HG03280 (cell line): Measurements from ENCODE around the gene TCF15.
"Not testable (repeated sequence)": the region's sequence is repeated elsewhere in the genome, so short reads cannot be mapped to it uniquely, and the experiment has no call there.

Experiments used
- ATAC-seq: cut with Tn5 transposase; IDR thresholded peaks from one replicate; pipeline ENCODE4 v1.9.1; 2021; ENCODE audit warnings: mild to moderate bottlenecking, moderate library complexity; ENCODE audit not compliant: unreplicated experiment

Gene TCF15

GRCh38 chr20:642398-643174 lies 32.5 kb upstream of the TCF15 start:
- ATAC-seq: no peak

GRCh38 chr20:642013-642397 lies 31.9 kb upstream of the TCF15 start:
- ATAC-seq: not testable (repeated sequence)

GRCh38 chr20:641516-641875 lies 31.4 kb upstream of the TCF15 start:
- ATAC-seq: no peak

DNA sequence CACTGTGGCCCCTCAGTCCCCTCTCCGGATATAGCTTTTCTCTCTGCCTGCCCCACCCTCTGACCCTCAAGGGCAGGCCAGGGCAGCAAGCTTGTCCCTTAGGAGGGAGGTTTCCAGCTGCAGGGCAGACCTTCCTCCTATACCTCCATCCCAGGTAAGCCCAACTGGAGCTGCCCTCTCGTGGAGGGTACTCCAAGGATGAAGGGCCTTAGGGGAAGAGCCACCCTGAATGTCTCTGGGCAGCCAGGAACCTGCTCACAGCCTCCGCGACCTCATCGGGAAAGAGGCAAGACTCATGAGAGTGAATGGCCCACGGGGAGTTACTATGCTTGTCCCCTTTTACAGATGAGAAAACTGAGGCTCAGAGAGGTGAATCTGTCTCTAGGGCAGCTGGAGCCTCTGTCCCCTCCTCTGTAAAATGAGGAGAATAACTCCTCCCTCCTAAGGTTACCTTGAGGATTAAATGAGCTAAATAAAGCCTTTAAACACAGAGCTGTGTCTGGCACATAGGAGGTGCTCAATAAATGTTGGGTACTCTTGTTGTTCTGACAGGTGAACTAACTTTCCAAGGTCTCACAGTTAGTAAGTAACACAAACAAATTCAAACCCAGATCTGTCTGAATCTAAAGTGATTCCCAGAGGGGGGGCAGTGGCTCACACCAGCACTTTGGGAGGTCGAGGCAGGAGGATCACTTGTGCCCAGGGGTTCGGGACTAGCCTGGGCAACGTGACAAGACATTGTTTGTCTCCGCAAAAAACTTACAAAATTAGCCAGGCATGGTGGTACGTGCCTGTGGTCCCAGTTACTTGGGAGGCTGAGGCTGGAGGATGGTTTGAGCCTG lies 30.8 kb upstream of the TCF15 start:
- ATAC-seq: no peak

- ATAC-seq: no peak
Measured at GRCh38 chr20:638579-638978, 28.5 kb upstream of the TCF15 start.

DNA sequence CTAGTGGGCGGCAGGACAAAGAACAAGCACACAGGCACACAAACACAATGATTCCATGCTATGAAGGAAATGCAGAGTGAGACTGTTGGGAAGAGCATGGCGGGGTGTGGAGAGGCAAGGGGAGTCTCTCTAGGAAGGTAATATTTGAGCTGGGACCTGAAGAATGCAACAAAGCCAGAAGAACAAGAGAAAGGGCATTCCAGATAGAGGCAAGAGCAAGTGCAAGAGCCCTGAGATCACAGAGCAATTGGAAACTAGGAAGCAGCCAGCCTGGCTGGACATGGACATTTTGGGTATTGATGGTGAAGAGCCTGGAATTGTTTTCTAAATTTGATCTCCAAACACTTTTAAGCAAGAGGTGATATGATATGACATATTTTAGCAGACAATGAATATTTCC lies 27.4 kb upstream of the TCF15 start:
- ATAC-seq: no peak

- no peak for ATAC-seq
Measured at GRCh38 chr20:635893-636338, 25.8 kb upstream of the TCF15 start.

- ATAC-seq: no peak
Measured at GRCh38 chr20:635028-635892, 25.2 kb upstream of the TCF15 start.

DNA sequence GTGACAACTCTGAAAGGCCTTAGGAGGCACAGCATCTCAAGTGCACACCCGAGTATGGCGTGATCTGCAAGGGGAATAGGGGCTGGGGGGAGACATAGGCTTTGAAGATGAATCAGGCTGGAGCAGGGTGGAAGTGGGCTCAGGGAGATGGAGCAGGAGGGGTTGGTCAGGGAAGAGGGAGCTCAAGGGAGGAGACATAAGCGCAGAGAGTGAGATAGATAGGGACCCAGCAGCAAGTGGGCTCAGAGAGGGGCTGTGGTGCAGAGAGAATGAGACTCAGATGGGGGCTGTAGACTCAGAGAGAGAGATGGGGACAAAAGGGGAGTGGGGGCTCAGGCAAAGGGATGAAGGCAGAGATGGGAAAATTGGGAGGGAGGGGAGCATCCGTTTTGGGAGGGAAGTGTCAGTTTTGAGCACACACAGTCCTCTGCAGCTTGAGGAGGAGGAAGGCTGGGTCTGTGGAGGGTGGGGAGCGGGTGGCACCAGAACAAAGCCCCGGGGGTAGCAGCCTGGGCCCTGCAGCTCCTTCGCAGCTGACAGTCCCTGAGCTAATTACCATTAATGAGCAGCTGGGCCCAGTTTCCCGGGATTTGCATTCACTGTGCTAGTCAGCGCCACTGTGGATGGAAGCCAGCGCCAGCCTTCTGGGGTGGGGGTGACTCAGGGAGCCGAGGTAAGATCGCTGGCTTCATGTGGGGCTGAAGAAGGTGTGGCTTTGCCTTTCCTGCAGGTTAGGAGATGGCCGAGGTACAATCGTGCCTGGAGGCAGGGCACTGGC lies 24.2 kb upstream of the TCF15 start:
- no peak for ATAC-seq

GRCh38 chr20:631101-631500 lies 21.0 kb upstream of the TCF15 start:
- ATAC-seq: no peak

GRCh38 chr20:626579-626978 lies 16.5 kb upstream of the TCF15 start:
- ATAC-seq: no peak

- ATAC-seq: no peak
Measured at GRCh38 chr20:625360-625932, 15.3 kb upstream of the TCF15 start.

GRCh38 chr20:623704-624103 lies 13.6 kb upstream of the TCF15 start:
- no peak for ATAC-seq

DNA sequence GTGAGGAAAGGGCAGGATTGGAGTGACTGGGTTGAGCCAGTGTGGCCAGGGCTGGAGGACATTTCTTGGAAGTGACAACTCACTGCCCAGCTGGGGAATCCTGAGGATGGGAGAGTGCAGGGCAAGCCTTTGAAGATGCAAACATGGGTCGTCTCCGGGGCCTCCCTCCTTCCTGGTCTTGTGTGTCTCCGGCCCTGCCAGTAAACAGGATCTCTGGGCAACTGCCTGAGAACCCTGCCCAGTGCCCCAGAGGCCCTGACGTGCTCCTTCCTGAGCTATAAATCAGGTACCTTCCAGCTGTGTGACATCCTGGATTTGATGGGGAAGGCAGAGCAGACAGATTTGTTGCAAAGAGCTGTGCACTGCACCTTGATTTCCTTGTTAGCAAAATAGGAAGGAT lies 12.9 kb upstream of the TCF15 start:
- ATAC-seq: no peak

GRCh38 chr20:622161-622560 lies 12.1 kb upstream of the TCF15 start:
- ATAC-seq: no peak

DNA sequence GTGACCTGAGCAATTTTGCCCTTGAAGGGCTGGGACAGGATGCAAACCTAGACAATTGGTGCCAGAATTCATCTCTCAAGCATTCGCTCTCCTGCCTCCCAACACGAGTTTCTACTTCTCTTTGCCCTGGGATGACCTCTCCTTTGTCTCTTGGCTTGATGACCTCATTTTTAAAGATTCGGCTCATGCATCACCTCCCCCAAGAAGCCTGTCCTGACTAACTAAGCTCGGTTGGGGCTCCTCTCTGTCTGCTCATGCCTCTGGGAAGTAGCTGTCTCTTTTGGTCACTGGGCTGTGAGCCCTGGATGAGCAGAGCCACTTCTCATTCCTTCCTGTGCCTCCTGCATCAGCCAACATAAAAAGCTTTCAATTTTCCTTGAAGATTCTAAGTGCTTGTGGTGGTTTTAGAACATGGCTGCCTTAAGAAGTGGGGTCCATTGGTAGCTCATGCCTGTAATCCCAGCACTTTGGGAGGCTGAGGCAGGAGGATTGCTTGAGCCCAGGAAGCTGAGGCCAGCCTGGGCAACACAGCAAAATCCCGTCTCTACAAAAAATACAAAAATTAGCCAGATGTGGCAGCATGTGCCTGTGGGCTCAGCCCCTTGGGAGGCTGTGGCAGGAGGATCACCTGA lies 11.1 kb upstream of the TCF15 start:
- no peak for ATAC-seq

DNA sequence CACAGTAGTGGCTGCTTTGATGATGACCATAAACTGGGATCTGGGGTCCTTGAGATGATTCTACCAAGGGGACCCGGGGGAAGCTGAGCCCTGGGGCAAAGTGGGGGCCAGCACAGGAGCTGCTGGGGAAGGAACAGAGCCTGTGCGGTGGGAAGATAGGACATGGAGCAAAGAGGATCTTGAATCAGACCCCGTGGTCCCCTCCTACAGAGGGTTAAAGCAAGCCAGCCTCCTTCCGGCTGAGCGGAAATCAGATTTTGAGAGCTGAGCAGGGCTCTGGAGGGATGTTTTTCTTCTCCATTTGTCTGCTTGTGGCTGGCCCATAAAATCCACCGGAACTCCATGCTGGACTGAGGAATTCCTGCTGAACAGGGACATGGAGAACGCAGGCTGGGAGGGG lies 10.1 kb upstream of the TCF15 start:
- ATAC-seq: no peak

GRCh38 chr20:618980-619379 lies 8.9 kb upstream of the TCF15 start:
- no peak for ATAC-seq

- no peak for ATAC-seq
Measured at GRCh38 chr20:617934-618690, 8.0 kb upstream of the TCF15 start.
